Cardiac fibroblast (primary cell): ENCODE results near the gene DNAJC30.
A peak's percentile ranks its signal among the peaks of the same experiment; 100 is the strongest.
"Not testable (repeated sequence)": the region's sequence is repeated elsewhere in the genome, so short reads cannot be mapped to it uniquely, and the experiment has no call there.

Experiments
- DNase-seq, 2 donors: peaks; one replicate each; pipeline versions ENCODE4 v3.0.0 to v3.0.0-alpha.2; 2010; ENCODE audit warnings: low read depth in 2 of 2
- H3K4me3 ChIP-seq, 2 donors: replicated peaks in 1 of 2; 1 replicate in 1 of 2; 2 replicates in 1 of 2; pipeline ENCODE4 v1.5.1; 2011; ENCODE audit warnings: low read depth in 2 of 2, low read length in 2 of 2, mild to moderate bottlenecking in 2 of 2, moderate library complexity in 1 of 2
- TF ChIP-seq, protein P1 (sequence below): IDR thresholded peaks from one replicate; pipeline ENCODE4 v1.5.1; 2011; ENCODE audit warnings: low read depth, mild to moderate bottlenecking, low read length, inconsistent platforms

DNAJC30 gene

DNA sequence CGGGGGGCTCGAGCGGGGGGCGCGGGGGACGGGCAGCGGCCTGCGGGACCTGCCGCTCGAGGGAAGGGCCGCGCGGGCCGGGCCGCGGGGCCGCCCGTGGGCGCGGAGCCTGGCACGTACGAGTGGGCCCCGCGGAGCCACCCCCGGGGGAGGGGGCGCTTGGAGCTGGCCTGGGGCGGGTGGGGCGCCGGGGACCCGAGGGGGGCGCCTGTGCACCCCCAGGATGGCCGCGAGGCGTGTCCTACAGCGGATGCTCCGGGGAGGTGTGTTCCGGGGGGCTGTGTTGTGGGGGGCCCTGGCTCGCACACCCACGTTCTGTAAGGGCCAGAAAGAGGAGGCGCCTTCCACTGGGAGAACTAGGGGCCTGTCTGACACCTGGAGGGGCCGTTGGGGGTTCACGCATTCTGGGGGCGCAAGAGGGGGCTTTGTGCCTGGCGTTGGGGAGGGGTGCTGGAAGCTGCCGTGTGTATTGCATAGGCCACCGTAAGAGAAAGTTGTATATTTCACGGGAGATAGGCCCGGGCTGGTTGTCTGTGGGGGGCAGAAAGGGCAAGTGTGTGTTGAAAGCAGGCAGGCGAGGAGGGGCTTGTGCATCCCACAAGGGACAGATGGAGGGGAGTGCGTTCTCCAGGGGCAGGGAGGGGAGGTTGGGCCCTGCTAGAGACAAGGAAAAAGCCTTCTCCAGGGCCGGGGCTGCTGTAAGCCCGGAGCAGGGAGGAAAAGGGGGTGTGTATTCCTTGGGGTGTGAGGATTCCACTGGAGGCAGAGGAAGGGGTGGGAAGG is 15.0 kb downstream of the DNAJC30 start:
- peak overlapping the region; percentile 63 to 75 for H3K4me3 ChIP-seq

DNA sequence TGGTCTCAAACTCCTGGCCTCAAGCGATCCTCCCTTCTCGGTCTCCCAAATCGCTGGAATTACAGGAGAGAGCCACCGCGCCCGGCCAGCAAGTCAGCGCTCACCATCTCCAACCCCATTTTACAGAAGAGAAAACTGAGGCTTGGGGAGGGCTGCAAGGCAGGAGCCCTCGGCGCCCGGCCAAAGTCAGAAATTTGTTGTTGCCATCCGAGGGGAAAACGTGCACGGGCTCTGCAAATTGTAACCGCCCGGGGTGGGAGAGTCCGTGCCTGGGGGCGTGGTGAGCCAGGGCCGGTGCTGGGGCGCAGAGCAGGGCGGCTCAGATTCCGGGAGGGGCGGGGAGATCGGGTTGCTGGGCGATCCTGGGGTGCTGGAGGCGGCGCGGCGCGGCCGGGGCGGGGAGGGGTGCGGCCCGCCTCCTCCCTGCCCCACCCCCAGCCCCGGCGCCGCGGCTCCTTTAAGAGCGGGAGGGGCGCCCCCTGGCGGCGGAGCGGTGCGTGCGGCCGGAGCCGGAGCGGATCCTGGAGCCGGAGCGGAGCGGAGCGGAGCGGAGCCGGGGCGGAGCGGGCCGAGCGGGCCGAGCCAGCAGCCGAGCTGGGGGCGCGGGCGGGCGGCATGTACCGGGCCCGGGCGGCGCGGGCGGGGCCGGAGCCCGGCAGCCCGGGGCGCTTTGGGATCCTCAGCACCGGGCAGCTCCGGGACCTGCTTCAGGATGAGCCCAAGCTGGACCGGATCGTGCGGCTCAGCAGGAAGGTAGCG is 15.7 kb downstream of the DNAJC30 start, which contains the start of gene VPS37D:
VPS37D (plus strand) TSS at position 488 of the 759 bp plus-strand sequence; CDS start at position 616, 128 bp downstream.
- H3K4me3 ChIP-seq: peak within 1 kb of the TSS; percentile 63 to 75
- TF ChIP-seq, protein P1, sequence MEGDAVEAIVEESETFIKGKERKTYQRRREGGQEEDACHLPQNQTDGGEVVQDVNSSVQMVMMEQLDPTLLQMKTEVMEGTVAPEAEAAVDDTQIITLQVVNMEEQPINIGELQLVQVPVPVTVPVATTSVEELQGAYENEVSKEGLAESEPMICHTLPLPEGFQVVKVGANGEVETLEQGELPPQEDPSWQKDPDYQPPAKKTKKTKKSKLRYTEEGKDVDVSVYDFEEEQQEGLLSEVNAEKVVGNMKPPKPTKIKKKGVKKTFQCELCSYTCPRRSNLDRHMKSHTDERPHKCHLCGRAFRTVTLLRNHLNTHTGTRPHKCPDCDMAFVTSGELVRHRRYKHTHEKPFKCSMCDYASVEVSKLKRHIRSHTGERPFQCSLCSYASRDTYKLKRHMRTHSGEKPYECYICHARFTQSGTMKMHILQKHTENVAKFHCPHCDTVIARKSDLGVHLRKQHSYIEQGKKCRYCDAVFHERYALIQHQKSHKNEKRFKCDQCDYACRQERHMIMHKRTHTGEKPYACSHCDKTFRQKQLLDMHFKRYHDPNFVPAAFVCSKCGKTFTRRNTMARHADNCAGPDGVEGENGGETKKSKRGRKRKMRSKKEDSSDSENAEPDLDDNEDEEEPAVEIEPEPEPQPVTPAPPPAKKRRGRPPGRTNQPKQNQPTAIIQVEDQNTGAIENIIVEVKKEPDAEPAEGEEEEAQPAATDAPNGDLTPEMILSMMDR: peak; percentile 42
- DNase-seq: peak; percentile 84 to 92

More for the DNA sequence above, 15.0 kb downstream of the DNAJC30 start:
- TF ChIP-seq, protein P1: no peak
- DNase-seq: no peak

DNA sequence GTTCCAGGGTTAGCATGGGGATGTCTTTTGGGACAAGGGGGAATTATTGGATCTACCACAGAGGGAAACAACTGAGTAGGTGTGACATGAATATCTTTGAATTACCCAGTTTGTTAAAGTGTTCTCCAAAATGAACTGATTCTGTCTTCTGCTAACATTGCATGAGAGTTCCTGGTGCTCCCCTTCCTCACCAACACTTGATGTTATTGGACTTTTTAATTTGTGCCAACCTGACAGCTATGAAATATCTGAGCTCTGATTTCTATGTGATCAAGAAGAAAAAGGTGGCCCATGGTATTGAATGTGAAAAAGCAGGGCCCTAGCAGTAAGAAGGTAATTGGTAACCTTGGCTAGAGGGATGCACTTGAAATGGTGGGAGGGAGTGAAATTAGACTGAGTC is 20.2 kb downstream of the DNAJC30 start:
- DNase-seq: no peak
- no peak overlapping the region for H3K4me3 ChIP-seq
- TF ChIP-seq, protein P1: no peak

DNA sequence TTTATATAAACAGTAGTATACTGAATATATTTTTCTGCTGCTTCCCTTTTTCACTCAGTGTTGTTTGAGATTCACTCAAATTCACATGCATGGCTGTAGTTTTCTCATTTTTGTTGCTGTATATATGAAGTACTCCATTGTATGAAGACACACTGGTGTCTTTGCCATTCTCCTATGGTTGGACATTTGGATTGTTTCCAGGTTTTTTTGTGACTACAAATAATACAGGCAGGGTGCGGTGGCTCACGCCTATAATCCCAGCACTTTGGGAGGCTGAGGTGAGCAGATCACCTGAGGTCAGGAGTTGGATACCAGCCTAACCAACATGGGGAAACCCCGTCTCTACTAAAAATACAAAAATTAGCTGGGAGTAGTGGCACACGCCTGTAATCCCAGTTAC is 22.7 kb downstream of the DNAJC30 start:
- DNase-seq, H3K4me3 ChIP-seq: not testable (repeated sequence)

DNA sequence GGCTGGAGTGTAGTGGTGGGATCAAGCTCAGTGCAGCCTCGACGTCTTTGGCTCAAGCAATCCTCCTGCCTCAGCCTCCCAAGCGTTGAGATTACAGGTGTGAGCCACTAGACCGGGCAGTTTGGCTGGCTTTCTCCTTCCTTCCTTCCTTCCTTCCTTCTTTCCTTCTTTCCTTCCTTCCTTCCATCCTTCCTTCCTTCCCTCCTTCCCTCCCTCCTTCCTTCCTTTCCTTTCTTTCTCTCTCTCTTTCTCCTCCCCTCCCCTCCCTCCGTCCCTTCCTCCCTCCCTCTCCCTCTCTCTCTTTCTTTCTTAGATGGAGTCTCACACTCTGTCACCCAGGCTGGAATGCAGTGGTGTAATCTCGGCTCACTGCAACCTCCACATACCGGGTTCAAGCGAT is 23.3 kb downstream of the DNAJC30 start:
- TF ChIP-seq, protein P1: no peak
- DNase-seq: no peak
- H3K4me3 ChIP-seq: no peak overlapping the region

DNA sequence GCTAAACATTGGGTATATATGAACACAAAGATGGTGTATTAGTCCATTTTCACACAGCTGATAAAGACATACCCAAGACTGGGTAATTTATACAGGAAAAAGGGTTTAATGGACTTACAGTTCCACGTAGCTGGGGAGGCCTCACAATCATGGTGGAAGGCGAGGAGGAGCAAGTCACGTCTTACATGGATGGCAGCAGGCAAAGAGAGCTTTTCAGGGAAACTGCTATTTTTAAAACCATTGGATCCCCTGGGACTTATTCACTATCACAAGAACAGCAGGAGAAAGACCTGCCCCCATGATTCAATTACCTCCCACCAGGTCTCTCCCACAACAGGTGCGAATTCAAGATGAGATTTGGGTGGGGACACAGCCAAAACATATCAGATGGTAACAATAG is 27.9 kb downstream of the DNAJC30 start:
- DNase-seq, H3K4me3 ChIP-seq: not testable (repeated sequence)

DNA sequence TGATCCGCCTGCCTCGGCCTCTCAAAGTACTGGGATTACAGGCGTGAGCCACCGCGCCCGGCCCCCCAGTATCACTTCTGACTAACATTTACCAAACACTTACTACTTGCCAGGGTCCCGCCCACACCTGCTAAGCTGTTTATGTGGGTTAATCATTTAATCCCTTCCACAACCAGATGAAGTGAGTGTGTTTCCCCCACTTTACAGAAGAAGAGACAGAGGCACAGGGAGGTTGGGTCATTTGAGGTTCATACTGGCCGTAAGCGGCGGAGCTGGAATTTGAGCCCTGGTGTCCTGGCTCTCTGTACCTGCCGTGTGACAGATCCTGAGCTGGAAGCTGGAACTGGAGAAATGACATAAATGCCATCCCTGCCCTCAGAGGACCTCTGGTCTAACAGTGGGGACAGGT is 30.7 kb downstream of the DNAJC30 start:
- DNase-seq: no peak
- H3K4me3 ChIP-seq: no peak overlapping the region
- TF ChIP-seq, protein P1: no peak
